ENCODE data around the gene ACTR10.

DNA sequence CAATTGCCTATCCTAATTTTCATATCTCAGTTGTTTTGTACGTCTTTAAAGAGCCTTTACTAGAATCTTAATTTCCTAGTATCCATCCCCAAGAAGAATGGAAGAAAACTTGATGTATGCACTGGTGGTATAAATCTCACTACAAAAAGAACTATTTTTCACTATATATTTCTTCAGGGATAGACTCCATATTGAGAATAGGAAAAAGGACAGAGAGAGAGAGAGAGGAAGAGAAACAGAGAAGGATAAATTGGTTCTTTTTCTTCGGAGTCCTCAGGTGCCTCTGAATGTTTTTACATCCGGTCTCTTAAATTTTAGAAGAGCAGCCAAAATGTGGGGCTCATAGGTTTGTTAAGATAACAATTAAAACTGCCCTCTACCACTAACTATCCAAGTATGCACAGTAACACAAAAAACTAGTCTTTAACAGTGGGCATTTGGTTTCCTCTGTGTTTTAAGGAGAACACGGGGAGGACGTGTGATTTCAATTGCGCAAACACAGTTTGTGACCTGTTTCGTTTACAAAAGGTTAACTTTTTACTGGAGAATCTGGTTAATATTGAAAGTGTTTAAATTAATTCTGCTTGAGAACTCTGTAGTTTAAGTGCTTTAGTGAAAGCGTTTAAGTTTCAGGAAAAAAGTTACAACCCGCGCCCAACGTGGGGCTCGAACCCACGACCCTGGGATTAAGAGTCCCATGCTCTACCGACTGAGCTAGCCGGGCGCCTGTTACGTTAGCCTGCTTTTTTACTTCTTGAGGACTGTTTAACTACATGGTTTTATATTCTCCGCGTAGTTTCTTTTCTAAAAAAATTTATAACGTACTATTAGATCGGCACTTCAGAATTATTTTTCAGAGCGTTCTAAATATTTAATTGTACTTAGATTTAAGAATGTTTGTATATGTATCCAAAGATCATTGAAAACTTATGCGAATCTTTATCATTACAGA is 39.6 kb downstream of the ACTR10 start:
- no peak for TF ChIP-seq EZH2phosphoT487 (IDR thresholded peaks at IDR 0.05; ENCODE audit: low read depth, severe bottlenecking, unreplicated experiment)
- TF ChIP-seq, protein P1, sequence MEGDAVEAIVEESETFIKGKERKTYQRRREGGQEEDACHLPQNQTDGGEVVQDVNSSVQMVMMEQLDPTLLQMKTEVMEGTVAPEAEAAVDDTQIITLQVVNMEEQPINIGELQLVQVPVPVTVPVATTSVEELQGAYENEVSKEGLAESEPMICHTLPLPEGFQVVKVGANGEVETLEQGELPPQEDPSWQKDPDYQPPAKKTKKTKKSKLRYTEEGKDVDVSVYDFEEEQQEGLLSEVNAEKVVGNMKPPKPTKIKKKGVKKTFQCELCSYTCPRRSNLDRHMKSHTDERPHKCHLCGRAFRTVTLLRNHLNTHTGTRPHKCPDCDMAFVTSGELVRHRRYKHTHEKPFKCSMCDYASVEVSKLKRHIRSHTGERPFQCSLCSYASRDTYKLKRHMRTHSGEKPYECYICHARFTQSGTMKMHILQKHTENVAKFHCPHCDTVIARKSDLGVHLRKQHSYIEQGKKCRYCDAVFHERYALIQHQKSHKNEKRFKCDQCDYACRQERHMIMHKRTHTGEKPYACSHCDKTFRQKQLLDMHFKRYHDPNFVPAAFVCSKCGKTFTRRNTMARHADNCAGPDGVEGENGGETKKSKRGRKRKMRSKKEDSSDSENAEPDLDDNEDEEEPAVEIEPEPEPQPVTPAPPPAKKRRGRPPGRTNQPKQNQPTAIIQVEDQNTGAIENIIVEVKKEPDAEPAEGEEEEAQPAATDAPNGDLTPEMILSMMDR (IDR thresholded peaks at IDR 0.05; ENCODE audit: poor library complexity), result no peak
- no peak for TF ChIP-seq EZH2 (IDR thresholded peaks at IDR 0.05; ENCODE audit: borderline replicate concordance)

Data from hepatocyte (in vitro differentiated cells).